DND-41 (cell line): ENCODE measurements around the gene NPVF.

Experiments
- ATAC-seq: fragments of 200-7000 bp; cut with Tn5 transposase; 3 replicates; pipeline ENCODE4 v1.9.1; 2021; ENCODE audit warnings: low read depth; ENCODE audit not compliant: insufficient read depth
- DNase-seq: peaks from one replicate; pipeline ENCODE4 v3.0.0-alpha.2; 2020
- H2AFZ ChIP-seq: 2 replicates; pipeline ENCODE4 v1.6.0; 2012; ENCODE audit warnings: low read depth, low read length
- H3K27ac ChIP-seq: 2 replicates; pipeline ENCODE4 v1.5.1; 2012; ENCODE audit warnings: low read length, inconsistent platforms
- H3K27me3 ChIP-seq: fragments of 200-600 bp; sonication (generic); 2 replicates; pipeline ENCODE4 v1.6.0; 2012; ENCODE audit warnings: low read length, mild to moderate bottlenecking, inconsistent platforms; ENCODE audit not compliant: insufficient read depth, poor library complexity
- H3K36me3 ChIP-seq: 2 replicates; pipeline ENCODE4 v1.5.1; 2012; ENCODE audit warnings: low read length, inconsistent platforms; ENCODE audit not compliant: insufficient read depth
- H3K4me1 ChIP-seq: 2 replicates; pipeline ENCODE4 v1.5.1; 2012; ENCODE audit warnings: mild to moderate bottlenecking, low read length; ENCODE audit not compliant: insufficient read depth
- H3K4me2 ChIP-seq: 2 replicates; pipeline ENCODE4 v1.6.0; 2012; ENCODE audit warnings: mild to moderate bottlenecking, moderate library complexity, low read length, inconsistent platforms; ENCODE audit not compliant: insufficient read depth
- H3K4me3 ChIP-seq, 2 experiments: fragments of 200-600 bp in 1 of 2; shearing (Covaris generic) in 1 of 2; 2 replicates each; pipeline ENCODE4 v1.5.1; 2012 to 2016; ENCODE audit warnings: inconsistent platforms in 2 of 2, low read length in 2 of 2, mild to moderate bottlenecking in 2 of 2, low read depth in 1 of 2, moderate library complexity in 1 of 2
- H3K79me2 ChIP-seq: 2 replicates; pipeline ENCODE4 v1.6.0; 2012; ENCODE audit warnings: low read length, inconsistent platforms; ENCODE audit not compliant: insufficient read depth
- H3K9ac ChIP-seq: 2 replicates; pipeline ENCODE4 v1.6.0; 2012; ENCODE audit warnings: low read depth, mild to moderate bottlenecking, inconsistent platforms, low read length, moderate library complexity
- H3K9me3 ChIP-seq: 2 replicates; pipeline ENCODE4 v1.5.1; 2012; ENCODE audit warnings: low read length, moderate library complexity, mild to moderate bottlenecking, inconsistent platforms; ENCODE audit not compliant: insufficient read depth, severe bottlenecking
- H4K20me1 ChIP-seq: 2 replicates; pipeline ENCODE4 v1.6.0; 2012; ENCODE audit warnings: low read length; ENCODE audit not compliant: insufficient read depth
- CTCF ChIP-seq: IDR thresholded peaks from 2 replicates; pipeline ENCODE4 v1.5.1; 2012; ENCODE audit warnings: borderline replicate concordance, low read length, moderate library complexity, mild to moderate bottlenecking; ENCODE audit not compliant: poor library complexity, severe bottlenecking; ENCODE audit errors: extremely low read depth
- EZH2 ChIP-seq: IDR thresholded peaks from 3 replicates; pipeline ENCODE4 v1.6.1; 2012; ENCODE audit warnings: borderline replicate concordance, low read depth, mild to moderate bottlenecking, moderate library complexity, low read length, inconsistent platforms; ENCODE audit not compliant: severe bottlenecking

Gene NPVF

GRCh38 chr7:25228386-25228785 is at the start of gene NPVF:
Gene NPVF, minus strand, starts transcription at chr7:25228486. Its CDS starts 47 bp downstream, at chr7:25228439.
- Histone ChIP-seq H3K79me2 (no peaks in the 10 kb centered on the region), H3K36me3 (no peaks in the 10 kb centered on the region), H3K4me3 (no peak within 1 kb of the TSS), H3K4me1 (peaks cover 6% of the 10 kb centered on the region), H3K27me3 (peaks cover 48% of the 10 kb centered on the region), H3K9ac (no peak within 1 kb of the TSS), H3K27ac (no peak within 1 kb of the TSS), H3K9me3 (no peaks in the 10 kb centered on the region), H2AFZ (no peak within 1 kb of the TSS), H3K4me2 (no peak within 1 kb of the TSS), H4K20me1 (no peaks in the 10 kb centered on the region)
- ATAC-seq: no peak
- no peak for DNase-seq
- TF ChIP-seq EZH2 (no peak), CTCF (no peak)

- Histone ChIP-seq H3K4me3 (no peak overlapping the region), H3K4me1 (no peaks in the 10 kb centered on the region), H2AFZ (no peak overlapping the region), H4K20me1 (no peaks in the 10 kb centered on the region), H3K9me3 (no peaks in the 10 kb centered on the region), H3K79me2 (no peaks in the 10 kb centered on the region), H3K27me3 (peaks cover 10% of the 10 kb centered on the region), H3K9ac (no peak overlapping the region), H3K27ac (no peak overlapping the region), H3K36me3 (no peaks in the 10 kb centered on the region), H3K4me2 (no peak overlapping the region)
- TF ChIP-seq CTCF: no peak
- TF ChIP-seq EZH2: no peak
- ATAC-seq (no peak), DNase-seq (no peak)
Observed at GRCh38 chr7:25272265-25272664, 44.0 kb upstream of the NPVF start.

GRCh38 chr7:25263337-25263736 is 35.1 kb upstream of the NPVF start:
- Histone ChIP-seq H3K4me1 (peaks cover 27% of the 10 kb centered on the region), H4K20me1 (no peaks in the 10 kb centered on the region), H3K4me2 (no peak overlapping the region), H3K79me2 (no peaks in the 10 kb centered on the region), H3K4me3 (no peak overlapping the region), H3K9me3 (no peaks in the 10 kb centered on the region), H2AFZ (no peak overlapping the region), H3K27me3 (peaks cover 17% of the 10 kb centered on the region), H3K27ac (no peak overlapping the region), H3K36me3 (no peaks in the 10 kb centered on the region), H3K9ac (no peak overlapping the region)
- ATAC-seq: no peak
- no peak for TF ChIP-seq EZH2
- TF ChIP-seq CTCF: no peak
- DNase-seq: no peak

- Histone ChIP-seq H3K9me3 (no peaks in the 10 kb centered on the region), H3K27ac (no peak overlapping the region), H3K79me2 (no peaks in the 10 kb centered on the region), H4K20me1 (no peaks in the 10 kb centered on the region), H3K36me3 (no peaks in the 10 kb centered on the region), H3K27me3 (peaks cover 17% of the 10 kb centered on the region), H2AFZ (no peak overlapping the region), H3K4me2 (no peak overlapping the region), H3K4me3 (no peak overlapping the region), H3K9ac (no peak overlapping the region), H3K4me1 (peaks cover 27% of the 10 kb centered on the region)
- no peak for DNase-seq
- no peak for ATAC-seq
- TF ChIP-seq EZH2 (no peak), CTCF (no peak)
Observed at GRCh38 chr7:25262586-25262985, 34.3 kb upstream of the NPVF start.
